Fibroblast of peridontal ligament (primary cell): ENCODE results near the gene OR5D18.
"Not testable (repeated sequence)": the region's sequence is repeated elsewhere in the genome, so short reads cannot be mapped to it uniquely, and the experiment has no call there.

ENCODE experiments used
- DNase-seq: peaks from one replicate; pipeline ENCODE4 v3.0.0-alpha.2; 2010; ENCODE audit errors: extremely low read depth

The OR5D18 gene

GRCh38 chr11:55819330-55819729 is at the start of gene OR5D18:
Gene OR5D18, plus strand, starts transcription at chr11:55819630. Its CDS starts 0 bp downstream, at chr11:55819630.
- DNase-seq: no peak

- no peak for DNase-seq
These were observed 46.3 kb upstream of the OR5D18 start, which contains the start of gene OR5D13 for GRCh38 chr11:55773138-55773537. Gene OR5D13, plus strand, starts transcription at chr11:55773438. Its CDS starts 0 bp downstream, at chr11:55773438.

GRCh38 chr11:55791606-55792005 is 27.8 kb upstream of the OR5D18 start:
- no peak for DNase-seq

GRCh38 chr11:55793321-55793720 is 26.1 kb upstream of the OR5D18 start:
- DNase-seq: no peak

GRCh38 chr11:55795256-55795655 is 24.2 kb upstream of the OR5D18 start, which contains the start of gene OR5D14:
Gene OR5D14, plus strand, starts transcription at chr11:55795556. Its CDS starts 0 bp downstream, at chr11:55795556.
- DNase-seq: no peak

GRCh38 chr11:55806248-55806647 is 13.2 kb upstream of the OR5D18 start:
- DNase-seq: no peak

GRCh38 chr11:55811067-55811466 is 8.4 kb upstream of the OR5D18 start, which contains the start of gene OR5L1:
Gene OR5L1, plus strand, starts transcription at chr11:55811367. Its CDS starts 100 bp downstream, at chr11:55811467.
- no peak for DNase-seq

- no peak for DNase-seq
These were observed 7.5 kb downstream of the OR5D18 start, which contains the start of gene OR5L2 for GRCh38 chr11:55826919-55827318. Gene OR5L2, plus strand, starts transcription at chr11:55827219. Its CDS starts 0 bp downstream, at chr11:55827219.

- no peak for DNase-seq
These were observed 19.0 kb downstream of the OR5D18 start, which contains the start of gene OR5D16 for GRCh38 chr11:55838452-55838851. Gene OR5D16, plus strand, starts transcription at chr11:55838752. Its CDS starts 0 bp downstream, at chr11:55838752.

GRCh38 chr11:55847453-55847852 is 28.0 kb downstream of the OR5D18 start:
- DNase-seq: no peak

GRCh38 chr11:55849037-55849436 is 29.6 kb downstream of the OR5D18 start:
- no peak for DNase-seq

- no peak for DNase-seq
These were observed 32.7 kb downstream of the OR5D18 start for GRCh38 chr11:55852141-55852540.

GRCh38 chr11:55854704-55855103 is 35.3 kb downstream of the OR5D18 start:
- no peak for DNase-seq

GRCh38 chr11:55867354-55867753 is 47.9 kb downstream of the OR5D18 start:
- DNase-seq: not testable (repeated sequence)
